Measurements from ENCODE around the gene RAB11FIP4.

DNA sequence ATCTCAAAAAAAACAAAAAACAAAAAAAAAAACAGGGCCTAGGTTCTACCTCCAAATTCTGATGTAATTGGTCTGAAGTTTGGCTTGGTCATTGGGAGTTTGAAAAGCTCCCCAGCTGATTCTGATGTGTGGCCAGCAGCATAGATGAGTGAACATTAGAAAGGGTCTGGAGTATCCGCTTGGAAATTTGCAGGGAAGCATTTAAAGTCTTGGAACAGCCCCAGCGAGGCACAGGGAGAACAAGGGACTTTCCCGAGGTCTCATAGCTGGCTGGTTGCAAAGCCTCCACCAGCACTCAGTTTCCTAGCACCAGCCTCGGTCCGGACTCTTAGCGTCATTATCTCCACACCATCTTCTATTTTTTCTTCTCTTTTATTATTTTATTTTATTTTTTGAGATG lies 70.8 kb downstream of the RAB11FIP4 start:
- TF ChIP-seq EZH2phosphoT487 (IDR thresholded peaks at IDR 0.05; ENCODE audit: insufficient read depth, low read depth) = no peak
- no peak for TF ChIP-seq EZH2 (IDR thresholded peaks at IDR 0.05; ENCODE audit: insufficient read depth, poor library complexity, severe bottlenecking)
